ENCODE measurements around the gene RUVBL2.

Gene RUVBL2

DNA sequence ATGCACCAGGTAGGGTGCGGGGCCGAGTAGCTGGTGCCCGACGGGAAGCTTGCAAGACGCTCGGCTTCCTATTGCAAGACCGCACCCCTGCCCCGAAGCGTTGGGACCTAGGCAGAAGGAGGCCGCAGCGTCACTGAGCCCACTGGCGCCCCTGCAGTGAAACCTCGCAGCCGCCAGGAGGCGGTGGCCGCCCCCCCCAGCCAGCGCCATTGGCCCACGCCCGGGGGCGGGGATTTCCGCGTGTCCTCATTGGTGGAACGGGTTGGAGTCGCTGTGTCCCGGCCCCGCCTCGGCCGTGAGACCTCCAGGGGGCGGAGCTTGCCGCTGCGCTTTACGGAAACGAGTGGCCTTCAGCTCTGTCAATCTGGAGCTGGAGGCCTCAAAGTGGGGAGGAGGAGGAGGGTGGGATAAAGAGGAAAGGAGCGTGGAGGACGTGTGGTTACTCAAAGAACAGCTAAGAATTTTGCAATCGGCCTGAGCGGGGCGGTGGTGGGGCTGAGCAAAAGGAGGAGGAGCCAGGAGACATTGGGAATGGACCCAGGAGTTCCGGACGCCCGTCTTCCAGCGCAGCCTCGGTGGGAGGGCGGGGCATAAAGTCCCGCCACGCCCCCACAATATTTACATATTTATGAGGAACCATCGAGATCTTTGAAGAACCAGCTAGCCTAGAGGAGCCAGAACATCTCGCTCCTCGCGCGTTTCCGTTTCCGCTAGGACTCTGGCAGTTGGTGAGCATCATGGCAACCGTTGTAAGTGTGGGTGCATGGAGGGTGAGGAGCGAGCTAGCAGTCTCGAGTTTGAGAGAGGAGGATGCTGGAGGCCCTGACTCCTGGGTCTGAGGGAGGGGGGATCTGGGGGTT, at the start of gene RUVBL2, which contains the start of gene GYS1:
RUVBL2 (plus strand) TSS at position 713 of the 860 bp plus-strand sequence; CDS start at position 738, 25 bp downstream.
GYS1 (minus strand) TSS at position 135 of the 860 bp plus-strand sequence. CDS start 197 bp downstream, outside the sequence.
- Histone ChIP-seq H3K4me1 (ENCODE audit: control insufficient read depth, insufficient read depth, low read length) (peaks cover 39% of the 10 kb centered on the region), H3K9me3 (ENCODE audit: control insufficient read depth in 2 of 2, low read length in 2 of 2) (no peaks in the 10 kb centered on the region), H3K4me3 (ENCODE audit: low read length in 2 of 2) (peak within 1 kb of the TSS; percentile 97 to 99), H3K36me3 (ENCODE audit: control insufficient read depth in 2 of 2, insufficient read depth in 2 of 2, low read length in 2 of 2) (peaks cover 0 to 7% of the 10 kb centered on the region in 2 donors), H3K27ac (ENCODE audit: low read length) (peak within 1 kb of the TSS; percentile 92), H3K27me3 (ENCODE audit: control insufficient read depth in 1 of 2, insufficient read depth in 2 of 2, low read length in 2 of 2) (no peaks in the 10 kb centered on the region), H3K9ac (ENCODE audit: low read length in 2 of 2) (peak within 1 kb of the TSS; percentile 94 to 95)

DNA sequence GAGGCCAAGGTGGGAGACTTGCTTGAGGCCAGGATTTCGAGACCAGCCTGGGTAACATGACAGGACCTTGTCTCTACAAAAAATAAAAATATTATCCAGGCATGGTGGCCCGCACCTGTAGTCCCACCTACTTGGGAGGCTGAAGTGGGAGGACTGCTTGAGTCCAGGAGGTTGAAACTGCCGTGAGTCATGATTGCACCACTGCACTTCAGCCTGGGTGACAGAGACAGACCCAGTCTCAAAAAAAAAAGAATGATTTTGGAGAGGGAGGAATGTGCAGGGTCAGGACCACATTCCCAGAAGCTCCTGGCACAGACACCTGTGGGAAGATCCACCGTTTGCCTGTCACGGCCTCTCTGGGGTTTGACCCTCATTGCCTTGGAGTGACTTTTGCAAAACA, 48.3 kb upstream of the RUVBL2 start:
- no peak overlapping the region for H3K9ac ChIP-seq (ENCODE audit: low read length in 2 of 2)

GRCh38 chr19:48945817-48946216, 47.9 kb upstream of the RUVBL2 start:
- peaks cover 0 to 4% of the 10 kb centered on the region in 2 donors for H3K9me3 ChIP-seq (ENCODE audit: control insufficient read depth in 2 of 2, low read length in 2 of 2)
- no peaks in the 10 kb centered on the region for H3K36me3 ChIP-seq (ENCODE audit: control insufficient read depth in 2 of 2, insufficient read depth in 2 of 2, low read length in 2 of 2)
- H3K4me3 ChIP-seq (ENCODE audit: low read length in 2 of 2), result no peak overlapping the region
- H3K27me3 ChIP-seq (ENCODE audit: control insufficient read depth in 1 of 2, insufficient read depth in 2 of 2, low read length in 2 of 2), result no peaks in the 10 kb centered on the region
- no peak overlapping the region for H3K9ac ChIP-seq (ENCODE audit: low read length in 2 of 2)
- no peaks in the 10 kb centered on the region for H3K4me1 ChIP-seq (ENCODE audit: control insufficient read depth, insufficient read depth, low read length)
- no peak overlapping the region for H3K27ac ChIP-seq (ENCODE audit: low read length)

More for the DNA sequence above, 48.3 kb upstream of the RUVBL2 start:
- no peak overlapping the region for H3K27ac ChIP-seq (ENCODE audit: low read length)
- H3K4me1 ChIP-seq (ENCODE audit: control insufficient read depth, insufficient read depth, low read length), result no peaks in the 10 kb centered on the region
- no peaks in the 10 kb centered on the region for H3K36me3 ChIP-seq (ENCODE audit: control insufficient read depth in 2 of 2, insufficient read depth in 2 of 2, low read length in 2 of 2)
- H3K27me3 ChIP-seq (ENCODE audit: control insufficient read depth in 1 of 2, insufficient read depth in 2 of 2, low read length in 2 of 2), result no peaks in the 10 kb centered on the region
- H3K4me3 ChIP-seq (ENCODE audit: low read length in 2 of 2), result no peak overlapping the region
- peaks cover 0 to 5% of the 10 kb centered on the region in 2 donors for H3K9me3 ChIP-seq (ENCODE audit: control insufficient read depth in 2 of 2, low read length in 2 of 2)

DNA sequence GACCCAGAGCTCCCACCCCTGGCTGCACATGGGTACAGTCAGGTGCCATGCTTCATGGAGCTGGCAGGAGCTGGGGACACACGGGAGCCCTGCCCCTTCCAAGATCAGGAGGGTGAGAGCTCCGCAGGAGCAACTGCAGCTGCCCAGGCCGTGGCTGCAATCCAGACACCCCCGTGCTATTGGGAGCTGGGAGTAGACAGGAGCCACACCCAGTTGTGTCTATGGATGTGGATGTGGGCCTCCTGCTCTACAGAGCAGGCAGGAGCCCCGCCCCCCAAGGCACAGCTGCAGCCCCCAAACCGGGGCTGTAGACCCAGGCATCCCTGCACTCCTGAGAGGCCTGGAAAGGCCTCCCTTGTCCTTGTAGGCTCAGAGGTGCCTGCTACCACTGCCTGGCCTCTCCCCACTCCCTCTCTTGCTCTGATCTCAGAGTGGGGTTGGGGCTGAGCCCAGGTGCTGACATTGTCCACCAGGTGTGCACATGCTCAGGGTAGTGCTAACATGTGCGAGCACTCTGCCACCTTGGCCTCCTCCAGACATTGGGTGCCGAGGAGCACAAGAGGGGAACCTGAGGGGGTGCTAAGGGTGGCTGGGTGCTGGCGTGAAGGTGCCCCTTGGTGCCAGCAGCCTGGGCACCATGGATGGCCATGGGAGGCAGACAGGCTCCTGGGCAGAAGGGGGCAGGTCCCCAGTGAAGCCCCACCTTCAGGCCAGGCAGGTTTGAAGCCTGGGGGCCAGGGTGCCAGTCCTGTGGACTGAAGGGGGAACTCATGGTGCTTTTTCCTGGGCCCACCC, 47.0 kb upstream of the RUVBL2 start:
- Histone ChIP-seq H3K36me3 (ENCODE audit: control insufficient read depth in 2 of 2, insufficient read depth in 2 of 2, low read length in 2 of 2) (no peaks in the 10 kb centered on the region), H3K27ac (ENCODE audit: low read length) (no peak overlapping the region), H3K4me1 (ENCODE audit: control insufficient read depth, insufficient read depth, low read length) (no peaks in the 10 kb centered on the region), H3K27me3 (ENCODE audit: control insufficient read depth in 1 of 2, insufficient read depth in 2 of 2, low read length in 2 of 2) (no peaks in the 10 kb centered on the region), H3K4me3 (ENCODE audit: low read length in 2 of 2) (no peak overlapping the region), H3K9ac (ENCODE audit: low read length in 2 of 2) (no peak overlapping the region), H3K9me3 (ENCODE audit: control insufficient read depth in 2 of 2, low read length in 2 of 2) (no peaks in the 10 kb centered on the region)

DNA sequence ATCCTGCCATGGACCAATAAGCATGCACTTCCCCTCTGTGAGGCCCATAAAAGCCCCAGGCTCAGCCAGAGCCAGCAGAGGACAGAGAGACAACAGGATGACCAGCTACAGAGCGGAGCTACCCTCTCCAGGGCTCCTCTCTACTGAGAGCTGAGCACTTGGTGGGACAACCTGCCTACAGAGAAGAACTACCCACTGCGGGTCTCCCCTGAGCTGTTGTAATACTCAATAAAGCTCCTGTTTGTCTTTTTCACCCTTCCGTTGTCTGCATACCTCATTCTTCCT, 46.5 kb upstream of the RUVBL2 start:
- H3K27ac ChIP-seq (ENCODE audit: low read length), result no peak overlapping the region
- H3K9me3 ChIP-seq (ENCODE audit: control insufficient read depth in 2 of 2, low read length in 2 of 2), result no peaks in the 10 kb centered on the region
- no peak overlapping the region for H3K4me3 ChIP-seq (ENCODE audit: low read length in 2 of 2)
- H3K36me3 ChIP-seq (ENCODE audit: control insufficient read depth in 2 of 2, insufficient read depth in 2 of 2, low read length in 2 of 2), result no peaks in the 10 kb centered on the region
- no peak overlapping the region for H3K9ac ChIP-seq (ENCODE audit: low read length in 2 of 2)
- H3K4me1 ChIP-seq (ENCODE audit: control insufficient read depth, insufficient read depth, low read length), result no peaks in the 10 kb centered on the region
- no peaks in the 10 kb centered on the region for H3K27me3 ChIP-seq (ENCODE audit: control insufficient read depth in 1 of 2, insufficient read depth in 2 of 2, low read length in 2 of 2)

- Histone ChIP-seq H3K27ac (ENCODE audit: low read length) (no peak overlapping the region), H3K4me3 (ENCODE audit: low read length in 2 of 2) (no peak overlapping the region), H3K36me3 (ENCODE audit: control insufficient read depth in 2 of 2, insufficient read depth in 2 of 2, low read length in 2 of 2) (no peaks in the 10 kb centered on the region), H3K9me3 (ENCODE audit: control insufficient read depth in 2 of 2, low read length in 2 of 2) (no peaks in the 10 kb centered on the region), H3K4me1 (ENCODE audit: control insufficient read depth, insufficient read depth, low read length) (peaks cover 10% of the 10 kb centered on the region), H3K27me3 (ENCODE audit: control insufficient read depth in 1 of 2, insufficient read depth in 2 of 2, low read length in 2 of 2) (no peaks in the 10 kb centered on the region), H3K9ac (ENCODE audit: low read length in 2 of 2) (no peak overlapping the region)
These were observed 43.5 kb upstream of the RUVBL2 start for GRCh38 chr19:48950159-48950558.

- no peaks in the 10 kb centered on the region for H3K27me3 ChIP-seq (ENCODE audit: control insufficient read depth in 1 of 2, insufficient read depth in 2 of 2, low read length in 2 of 2)
- peaks cover 18% of the 10 kb centered on the region for H3K4me1 ChIP-seq (ENCODE audit: control insufficient read depth, insufficient read depth, low read length)
- H3K4me3 ChIP-seq (ENCODE audit: low read length in 2 of 2), result no peak overlapping the region
- no peak overlapping the region for H3K9ac ChIP-seq (ENCODE audit: low read length in 2 of 2)
- no peak overlapping the region for H3K27ac ChIP-seq (ENCODE audit: low read length)
- no peaks in the 10 kb centered on the region for H3K9me3 ChIP-seq (ENCODE audit: control insufficient read depth in 2 of 2, low read length in 2 of 2)
- H3K36me3 ChIP-seq (ENCODE audit: control insufficient read depth in 2 of 2, insufficient read depth in 2 of 2, low read length in 2 of 2), result no peaks in the 10 kb centered on the region
These were observed 42.7 kb upstream of the RUVBL2 start for GRCh38 chr19:48950830-48951519.

DNA sequence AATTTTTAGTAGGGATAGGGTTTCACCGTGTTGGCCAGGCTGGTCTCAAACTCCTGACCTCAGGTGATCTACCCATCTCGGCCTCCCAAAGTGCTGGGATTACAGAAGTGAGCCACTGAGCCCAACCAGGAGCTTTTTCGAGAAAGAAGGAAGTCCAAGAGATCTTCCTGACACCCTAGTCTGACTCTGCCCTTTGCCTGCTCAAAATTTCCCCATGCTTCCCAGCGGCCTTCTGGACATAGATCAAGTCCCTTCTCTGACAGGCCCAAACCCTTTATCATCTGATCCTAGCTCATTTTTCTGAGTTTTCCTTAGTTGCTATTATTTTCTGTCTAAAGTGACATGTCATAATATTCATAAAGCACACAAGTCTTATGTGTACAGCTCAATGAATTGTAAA, 40.5 kb upstream of the RUVBL2 start:
- no peaks in the 10 kb centered on the region for H3K9me3 ChIP-seq (ENCODE audit: control insufficient read depth in 2 of 2, low read length in 2 of 2)
- no peak overlapping the region for H3K4me3 ChIP-seq (ENCODE audit: low read length in 2 of 2)
- H3K27ac ChIP-seq (ENCODE audit: low read length), result no peak overlapping the region
- H3K27me3 ChIP-seq (ENCODE audit: control insufficient read depth in 1 of 2, insufficient read depth in 2 of 2, low read length in 2 of 2), result no peaks in the 10 kb centered on the region
- no peak overlapping the region for H3K9ac ChIP-seq (ENCODE audit: low read length in 2 of 2)
- H3K4me1 ChIP-seq (ENCODE audit: control insufficient read depth, insufficient read depth, low read length), result peaks cover 18% of the 10 kb centered on the region
- H3K36me3 ChIP-seq (ENCODE audit: control insufficient read depth in 2 of 2, insufficient read depth in 2 of 2, low read length in 2 of 2), result peaks cover 0 to 4% of the 10 kb centered on the region in 2 donors

DNA sequence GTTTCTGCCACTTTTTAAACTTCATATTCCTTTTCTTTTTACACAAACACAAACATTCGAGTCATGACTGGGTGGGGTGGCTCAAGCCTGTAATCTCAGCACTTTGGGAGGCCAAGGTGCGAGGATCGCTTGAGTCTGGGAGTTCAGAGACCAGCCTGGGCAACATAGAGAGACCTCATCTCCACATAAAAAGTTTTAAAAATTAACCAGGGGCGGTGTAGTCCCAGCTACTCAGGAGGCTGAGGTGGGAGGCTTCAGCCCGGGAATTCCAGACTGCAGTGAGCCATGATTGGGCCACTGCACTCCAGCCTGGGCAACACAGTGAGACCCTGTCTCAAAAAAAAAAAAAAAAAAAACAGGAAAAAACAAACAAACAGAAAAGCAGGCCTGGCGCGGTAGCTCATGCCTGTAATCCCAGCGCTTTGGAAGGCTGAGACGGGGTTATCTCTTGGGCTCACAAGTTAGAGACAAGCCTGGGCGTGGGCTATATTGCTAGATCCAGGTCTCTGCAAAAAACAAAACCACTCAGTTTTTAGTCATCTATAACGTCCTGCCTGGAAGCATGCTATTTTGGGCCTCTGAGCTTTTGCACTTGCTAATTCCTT, 39.6 kb upstream of the RUVBL2 start:
- Histone ChIP-seq H3K36me3 (ENCODE audit: control insufficient read depth in 2 of 2, insufficient read depth in 2 of 2, low read length in 2 of 2) (peaks cover 0 to 4% of the 10 kb centered on the region in 2 donors), H3K4me1 (ENCODE audit: control insufficient read depth, insufficient read depth, low read length) (peaks cover 18% of the 10 kb centered on the region), H3K27ac (ENCODE audit: low read length) (peak overlapping the region; percentile 74), H3K27me3 (ENCODE audit: control insufficient read depth in 1 of 2, insufficient read depth in 2 of 2, low read length in 2 of 2) (no peaks in the 10 kb centered on the region), H3K9me3 (ENCODE audit: control insufficient read depth in 2 of 2, low read length in 2 of 2) (no peaks in the 10 kb centered on the region), H3K4me3 (ENCODE audit: low read length in 2 of 2) (peak overlapping the region; percentile 52 to 93), H3K9ac (ENCODE audit: low read length in 2 of 2) (peak overlapping the region; percentile 51 to 95)

DNA sequence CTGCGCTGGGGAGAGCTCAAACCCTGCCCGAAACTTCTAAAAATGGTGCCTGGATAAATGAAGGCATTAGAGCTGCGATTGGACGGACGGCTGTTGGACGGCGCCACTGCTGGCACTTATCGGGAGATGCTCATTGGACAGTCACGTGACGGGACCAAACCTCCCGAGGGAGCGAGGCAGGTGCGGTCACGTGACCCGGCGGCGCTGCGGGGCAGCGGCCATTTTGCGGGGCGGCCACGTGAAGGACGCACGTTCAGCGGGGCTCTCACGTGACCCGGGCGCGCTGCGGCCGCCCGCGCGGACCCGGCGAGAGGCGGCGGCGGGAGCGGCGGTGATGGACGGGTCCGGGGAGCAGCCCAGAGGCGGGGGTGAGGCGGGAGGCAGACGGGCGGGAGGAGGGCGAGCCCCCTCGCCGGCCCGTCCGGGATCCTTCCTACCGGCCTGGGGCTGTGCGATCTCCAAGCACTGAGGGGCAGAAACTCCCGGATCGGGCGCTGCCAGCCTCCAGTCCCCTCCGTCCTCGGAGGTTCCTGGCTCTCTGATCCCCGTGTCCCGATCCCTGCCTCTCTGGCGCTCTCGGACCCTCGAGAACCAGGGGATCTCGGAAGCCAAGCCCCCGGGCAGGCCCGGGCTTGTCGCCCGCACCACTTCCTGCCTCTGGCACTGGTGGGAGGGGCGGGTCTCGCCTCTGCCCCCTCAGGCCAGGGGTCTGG, 38.9 kb upstream of the RUVBL2 start, which contains the start of gene BAX:
BAX (plus strand) TSS at position 281 of the 713 bp plus-strand sequence; CDS start at position 335, 54 bp downstream.
- H3K9ac ChIP-seq (ENCODE audit: low read length in 2 of 2), result peak within 1 kb of the TSS; percentile 88 to 95
- peak within 1 kb of the TSS; percentile 74 for H3K27ac ChIP-seq (ENCODE audit: low read length)
- H3K4me1 ChIP-seq (ENCODE audit: control insufficient read depth, insufficient read depth, low read length), result peaks cover 18% of the 10 kb centered on the region
- peaks cover 0 to 4% of the 10 kb centered on the region in 2 donors for H3K36me3 ChIP-seq (ENCODE audit: control insufficient read depth in 2 of 2, insufficient read depth in 2 of 2, low read length in 2 of 2)
- no peaks in the 10 kb centered on the region for H3K9me3 ChIP-seq (ENCODE audit: control insufficient read depth in 2 of 2, low read length in 2 of 2)
- H3K4me3 ChIP-seq (ENCODE audit: low read length in 2 of 2), result peak within 1 kb of the TSS; percentile 87 to 93
- no peaks in the 10 kb centered on the region for H3K27me3 ChIP-seq (ENCODE audit: control insufficient read depth in 1 of 2, insufficient read depth in 2 of 2, low read length in 2 of 2)

Data from stomach smooth muscle (tissue), 2 donors.